Osteocyte (in vitro differentiated cells): ENCODE measurements around the gene TROAP. TPM values are rescaled to one million over a fixed set of nuclear protein-coding genes. Genes with fewer than 3 reads are reported as not detected.

Experiments used
- DNase-seq: peaks from one replicate; pipeline ENCODE4 v3.0.0; 2021; ENCODE audit warnings: mixed read lengths; ENCODE audit not compliant: unreplicated experiment; ENCODE audit errors: extremely low spot score
- H3K27ac Mint-ChIP-seq: one replicate; pipeline ENCODE4 v1.8.0; 2021; ENCODE audit warnings: mild to moderate bottlenecking, mixed read lengths; ENCODE audit not compliant: unreplicated experiment
- H3K27me3 Mint-ChIP-seq: one replicate; pipeline ENCODE4 v1.8.0; 2021; ENCODE audit warnings: mixed read lengths; ENCODE audit not compliant: unreplicated experiment
- H3K36me3 Mint-ChIP-seq: one replicate; pipeline ENCODE4 v1.8.0; 2021; ENCODE audit warnings: mixed read lengths; ENCODE audit not compliant: unreplicated experiment
- H3K4me1 Mint-ChIP-seq: one replicate; pipeline ENCODE4 v1.8.0; 2021; ENCODE audit warnings: mixed read lengths; ENCODE audit not compliant: unreplicated experiment
- H3K4me3 Mint-ChIP-seq: one replicate; pipeline ENCODE4 v1.8.0; 2021; ENCODE audit warnings: mild to moderate bottlenecking, moderate library complexity, mixed read lengths; ENCODE audit not compliant: unreplicated experiment
- H3K9me3 Mint-ChIP-seq: one replicate; pipeline ENCODE4 v1.8.0; 2021; ENCODE audit warnings: mixed read lengths; ENCODE audit not compliant: unreplicated experiment
- CTCF ChIP-seq: fragments of 200-600 bp; sonication (generic); IDR thresholded peaks from 2 replicates; pipeline ENCODE4 v1.5.0; 2021; ENCODE audit warnings: antibody characterized with exemption, mild to moderate bottlenecking, moderate library complexity
- total RNA-seq: library from RNA; stranded (reverse); gene quantifications from 2 replicates; pipeline ENCODE4 v1.2.1, GENCODE V29; 2021

Gene TROAP
- total RNA-seq, 1 donor from 2014 or later: 9.6 TPM

GRCh38 chr12:49342914-49343731 is 20.1 kb downstream of the TROAP start:
- no peaks in the 10 kb centered on the region for H3K9me3 Mint-ChIP-seq
- H3K4me1 Mint-ChIP-seq: peaks cover 54% of the 10 kb centered on the region
- no peak for DNase-seq
- H3K27me3 Mint-ChIP-seq: peaks cover 34% of the 10 kb centered on the region
- H3K36me3 Mint-ChIP-seq: no peaks in the 10 kb centered on the region
- TF ChIP-seq CTCF: no peak
- peak overlapping the region; percentile 56 for H3K4me3 Mint-ChIP-seq
- no peak overlapping the region for H3K27ac Mint-ChIP-seq

GRCh38 chr12:49344486-49345050 is 21.5 kb downstream of the TROAP start:
- Mint-ChIP-seq H3K4me3 (peak overlapping the region; percentile 40), H3K27me3 (peaks cover 33% of the 10 kb centered on the region), H3K27ac (no peak overlapping the region), H3K4me1 (peaks cover 48% of the 10 kb centered on the region), H3K9me3 (no peaks in the 10 kb centered on the region), H3K36me3 (no peaks in the 10 kb centered on the region)
- no peak for DNase-seq
- TF ChIP-seq CTCF: no peak

GRCh38 chr12:49345051-49345824 is 22.2 kb downstream of the TROAP start:
- Mint-ChIP-seq H3K4me3 (peak overlapping the region; percentile 66), H3K36me3 (no peaks in the 10 kb centered on the region), H3K9me3 (no peaks in the 10 kb centered on the region), H3K27ac (no peak overlapping the region), H3K27me3 (peaks cover 33% of the 10 kb centered on the region), H3K4me1 (peaks cover 42% of the 10 kb centered on the region)
- no peak for DNase-seq
- no peak for TF ChIP-seq CTCF

GRCh38 chr12:49345825-49346658 is 23.0 kb downstream of the TROAP start:
- H3K27me3 Mint-ChIP-seq: peaks cover 30% of the 10 kb centered on the region
- H3K9me3 Mint-ChIP-seq: no peaks in the 10 kb centered on the region
- TF ChIP-seq CTCF: no peak
- H3K27ac Mint-ChIP-seq: no peak overlapping the region
- no peaks in the 10 kb centered on the region for H3K36me3 Mint-ChIP-seq
- peaks cover 40% of the 10 kb centered on the region for H3K4me1 Mint-ChIP-seq
- DNase-seq: no peak
- H3K4me3 Mint-ChIP-seq: peak overlapping the region; percentile 66
